HG03139 (cell line): ENCODE data around the gene SNX10.
"Not testable (repeated sequence)": the region's sequence is repeated elsewhere in the genome, so short reads cannot be mapped to it uniquely, and the experiment has no call there.

Experiments
- ATAC-seq: cut with Tn5 transposase; IDR thresholded peaks from one replicate; pipeline ENCODE4 v1.9.1; 2021; ENCODE audit not compliant: unreplicated experiment

SNX10 gene

GRCh38 chr7:26291699-26292538, at the start of gene SNX10:
TSS of gene SNX10 (plus strand) at chr7:26291862. CDS start at chr7:26346443, 54,581 bp downstream.
- ATAC-seq, result peak; percentile 74

GRCh38 chr7:26245150-26245549, 46.5 kb upstream of the SNX10 start:
- ATAC-seq, result no peak

GRCh38 chr7:26250239-26250638, 41.4 kb upstream of the SNX10 start:
- ATAC-seq, result no peak

- not testable (repeated sequence) for ATAC-seq
These were observed 29.8 kb upstream of the SNX10 start for GRCh38 chr7:26261866-26262265.

- ATAC-seq, result no peak
These were observed 26.6 kb upstream of the SNX10 start for GRCh38 chr7:26265065-26265464.

GRCh38 chr7:26265499-26266075, 26.1 kb upstream of the SNX10 start:
- ATAC-seq, result no peak

GRCh38 chr7:26267601-26268166, 24.0 kb upstream of the SNX10 start:
- no peak for ATAC-seq

- ATAC-seq, result no peak
These were observed 16.4 kb upstream of the SNX10 start for GRCh38 chr7:26275213-26275612.

- no peak for ATAC-seq
These were observed 12.9 kb upstream of the SNX10 start for GRCh38 chr7:26278770-26279169.

GRCh38 chr7:26279405-26279804, 12.3 kb upstream of the SNX10 start:
- ATAC-seq, result no peak

GRCh38 chr7:26280097-26280496, 11.6 kb upstream of the SNX10 start:
- ATAC-seq, result no peak

GRCh38 chr7:26280723-26281122, 10.9 kb upstream of the SNX10 start:
- no peak for ATAC-seq

GRCh38 chr7:26284477-26284876, 7.2 kb upstream of the SNX10 start:
- no peak for ATAC-seq

- no peak for ATAC-seq
These were observed 6.5 kb upstream of the SNX10 start for GRCh38 chr7:26284995-26285632.

GRCh38 chr7:26286157-26286556, 5.5 kb upstream of the SNX10 start:
- ATAC-seq, result no peak

- ATAC-seq, result not testable (repeated sequence)
These were observed 3.5 kb upstream of the SNX10 start for GRCh38 chr7:26288126-26288525.

GRCh38 chr7:26291251-26291650, 411 bp upstream of the SNX10 start:
- no peak for ATAC-seq

GRCh38 chr7:26292768-26293560, 1.3 kb downstream of the SNX10 start:
- no peak for ATAC-seq

GRCh38 chr7:26293569-26294308, 2.1 kb downstream of the SNX10 start:
- peak; percentile 66 for ATAC-seq

- ATAC-seq, result no peak
These were observed 3.4 kb downstream of the SNX10 start for GRCh38 chr7:26295015-26295414.
